A549 treated with DMSO at 1 μM for 4 hours (cell line): ENCODE data around the gene LACRT. TPM values are rescaled to one million over a fixed set of nuclear protein-coding genes. Genes with fewer than 3 reads are reported as not detected.

Experiments used
- total RNA-seq: library from RNA; stranded (reverse); fragments of 200-300 nt; extraction: Qiagen RNA extraction; gene quantifications from 5 replicates; pipeline ENCODE4 v1.2.3, GENCODE V29; 2022; ENCODE audit warnings: low read depth

The LACRT gene, protein sequence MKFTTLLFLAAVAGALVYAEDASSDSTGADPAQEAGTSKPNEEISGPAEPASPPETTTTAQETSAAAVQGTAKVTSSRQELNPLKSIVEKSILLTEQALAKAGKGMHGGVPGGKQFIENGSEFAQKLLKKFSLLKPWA
- not detected in 5 replicates for total RNA-seq

GRCh38 chr12:54634795-54635194, at the start of gene LACRT:
Gene LACRT (minus strand): TSS chr12:54634895. CDS start chr12:54634841, 54 bp downstream.

GRCh38 chr12:54648265-54648664, 13.6 kb upstream of the LACRT start, which contains the start of gene DCD:
Gene DCD (minus strand): TSS chr12:54648365. CDS start chr12:54648303, 62 bp downstream.

DNA sequence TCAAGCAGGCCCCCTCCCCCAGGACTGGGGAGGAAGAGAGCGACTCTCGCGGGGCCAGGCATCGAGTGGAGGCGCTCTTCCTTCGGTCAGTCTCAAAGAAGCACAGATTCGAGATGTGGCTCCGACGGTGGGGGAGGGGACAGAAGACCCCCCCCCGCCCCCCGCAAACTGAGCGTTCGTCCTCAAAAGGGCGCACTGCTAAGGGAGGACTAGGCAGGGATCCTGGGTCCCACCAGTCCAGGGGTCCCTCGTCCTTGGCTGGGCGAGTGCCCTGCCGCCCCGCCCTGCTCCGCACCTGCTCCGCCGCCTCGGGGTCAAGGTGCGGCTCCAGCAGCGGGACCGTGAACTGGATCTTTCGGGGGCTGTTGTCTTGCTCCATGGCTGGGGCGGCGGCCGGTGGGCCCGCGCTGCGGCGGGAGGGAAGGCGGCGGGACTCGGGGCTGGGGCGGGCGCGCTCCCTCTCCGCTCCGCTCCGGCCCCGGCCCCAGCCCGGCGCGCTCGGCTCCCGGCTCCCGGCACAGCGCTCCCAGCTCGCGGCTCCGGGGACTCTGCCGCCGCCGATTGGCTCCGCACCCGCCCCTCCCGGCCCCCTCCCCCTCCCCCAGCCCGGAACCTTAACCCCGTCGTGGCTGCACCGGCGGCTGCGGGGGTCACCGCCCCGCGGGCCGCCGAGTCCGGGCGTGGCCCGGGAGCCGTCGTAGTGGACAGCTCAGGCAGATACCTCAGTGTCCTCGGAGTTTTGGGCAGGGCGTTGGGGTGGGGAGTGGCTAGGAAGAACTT, 46.4 kb downstream of the LACRT start, which contains the start of gene PPP1R1A:
PPP1R1A (minus strand) TSS at position 550 of the 780 bp plus-strand sequence; CDS start at position 379, 171 bp downstream.

Other genes with a start within 250 kb of the LACRT start
- 88.7 to 106 TPM (median 98.1 TPM) in 5 replicates for gene ITGA5, start 215.6 kb downstream of the LACRT start, total RNA-seq
- not detected in 5 replicates for gene GTSF1, start 161.3 kb downstream of the LACRT start, total RNA-seq
- 0.11 TPM in 1 of 5 replicates, not detected in the others for gene NCKAP1L, start 137.1 kb downstream of the LACRT start, total RNA-seq
- gene PDE1B, start 85.3 kb downstream of the LACRT start, total RNA-seq, result not detected in 5 replicates
- gene PPP1R1A, start 46.2 kb downstream of the LACRT start, total RNA-seq, result 0.07 to 0.08 TPM in 2 of 5 replicates, not detected in the others
- gene DCD, start 13.5 kb upstream of the LACRT start, total RNA-seq, result not detected in 5 replicates
- gene MUCL1, start 219.6 kb upstream of the LACRT start, total RNA-seq, result not detected in 5 replicates